Middle frontal gyrus (tissue), 1 donor: ENCODE results near the gene ALDOB.
"Not testable (repeated sequence)": the region's sequence is repeated elsewhere in the genome, so short reads cannot be mapped to it uniquely, and the experiment has no call there.

Source experiments
- DNase-seq: peaks from one replicate; pipeline ENCODE4 v3.0.0-alpha.2; 2015; ENCODE audit warnings: low spot score; ENCODE audit errors: extremely low spot score

The ALDOB gene

DNA sequence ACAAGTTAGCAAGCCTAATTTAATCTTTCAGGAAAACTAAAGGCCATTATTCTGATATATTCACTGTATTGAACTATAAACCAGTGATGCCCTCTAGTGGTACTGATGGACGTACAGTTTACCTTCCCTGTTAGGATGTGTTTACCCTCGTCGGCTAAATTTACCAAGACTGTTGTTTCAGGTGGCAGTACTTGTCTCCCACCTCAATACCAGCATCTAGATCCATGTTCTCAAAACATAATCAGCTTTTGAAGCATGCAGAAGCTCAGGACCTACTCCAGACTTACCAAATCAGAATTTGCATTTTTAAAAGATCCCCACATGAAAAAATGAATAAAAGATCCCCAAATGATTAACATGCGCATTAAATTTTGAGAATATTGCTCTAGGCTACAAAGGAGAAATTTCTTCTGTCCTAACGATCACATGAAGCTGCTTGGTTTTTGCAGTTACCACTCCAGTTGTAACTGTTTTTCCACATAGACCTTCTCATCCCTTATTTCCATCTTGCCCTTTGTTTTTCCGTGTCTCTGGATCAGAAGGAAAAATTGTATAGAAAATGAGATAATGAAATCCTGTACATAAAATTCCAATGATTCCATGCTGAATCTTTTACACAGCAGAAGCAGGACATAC, 47.6 kb downstream of the ALDOB start:
- DNase-seq, result no peak

DNA sequence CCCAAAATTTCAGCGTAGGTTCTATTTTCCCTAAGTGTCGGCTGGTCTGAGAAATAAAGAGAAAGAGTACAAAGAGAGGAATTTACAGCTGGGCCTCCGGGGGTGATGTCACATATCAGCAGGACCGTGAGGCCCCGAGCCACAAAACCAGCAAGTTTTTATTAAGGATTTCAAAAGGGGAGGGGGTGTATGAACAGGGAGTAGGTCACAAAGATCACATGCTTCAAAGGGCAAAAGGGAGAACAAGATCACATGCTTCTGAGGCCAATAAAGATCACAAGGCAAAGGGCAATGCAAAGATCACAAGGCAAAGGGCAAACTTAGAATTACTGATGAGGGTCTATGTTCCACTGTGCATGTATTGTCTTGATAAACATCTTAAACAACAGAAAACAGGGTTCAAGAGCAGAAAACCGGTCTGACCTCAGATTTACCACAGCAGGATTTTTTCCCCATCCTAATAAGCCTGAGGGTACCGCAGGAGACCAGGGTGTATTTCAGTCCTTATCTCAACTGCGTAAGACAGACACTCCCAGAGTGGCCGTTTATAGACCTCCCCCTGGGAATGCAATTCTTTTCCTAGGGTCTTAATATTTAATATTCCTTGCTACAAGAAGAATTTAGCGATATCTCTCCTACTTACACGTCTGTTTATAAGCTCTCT, 50.6 kb downstream of the ALDOB start, which contains the start of gene BAAT:
TSS of gene BAAT (minus strand) at position 134 of the 664 bp plus-strand sequence. CDS start 13,602 bp downstream, outside the sequence.
- not testable (repeated sequence) for DNase-seq

DNA sequence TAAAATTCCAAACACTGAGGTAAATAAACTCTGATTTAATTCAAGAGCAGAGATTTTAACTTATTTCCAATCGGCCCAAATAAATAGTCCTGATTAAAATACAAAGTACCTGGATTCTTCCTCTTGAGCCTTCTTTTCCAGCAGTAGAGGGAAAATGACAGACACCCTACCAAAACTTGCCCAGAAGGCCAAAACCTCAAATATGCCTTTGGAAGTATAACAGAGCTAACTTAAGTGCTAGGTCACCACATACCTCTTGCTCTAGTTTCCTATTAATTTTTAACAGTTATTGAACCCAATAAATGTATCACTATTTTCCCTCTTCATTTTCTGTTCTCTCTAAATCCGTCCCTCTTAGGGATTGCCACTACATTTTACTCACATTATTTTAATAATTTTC, 52.2 kb downstream of the ALDOB start:
- no peak for DNase-seq

DNA sequence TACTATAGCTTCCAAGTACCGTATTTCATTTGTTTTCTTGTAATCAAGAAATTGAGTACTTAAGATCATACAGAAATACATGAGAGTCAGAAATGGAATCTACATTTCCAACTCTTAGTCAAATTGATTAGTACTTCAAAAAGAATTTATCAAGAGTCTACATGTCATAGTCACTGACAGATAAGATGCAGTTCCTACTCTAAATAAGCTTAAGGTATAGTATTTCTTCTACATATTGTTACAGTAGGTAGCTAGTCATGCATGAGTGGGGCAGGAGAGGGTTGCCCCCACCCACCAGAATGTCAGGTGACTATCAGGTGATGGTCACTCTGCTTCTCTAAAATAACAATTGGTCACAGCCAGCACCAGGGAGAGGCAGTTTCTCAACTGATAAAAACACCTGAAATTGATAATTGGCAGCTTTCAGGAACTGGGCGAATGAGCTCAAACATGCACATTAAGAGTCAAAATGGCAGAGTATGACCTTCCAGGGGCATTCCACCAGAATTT, 53.7 kb downstream of the ALDOB start:
- DNase-seq, result no peak

DNA sequence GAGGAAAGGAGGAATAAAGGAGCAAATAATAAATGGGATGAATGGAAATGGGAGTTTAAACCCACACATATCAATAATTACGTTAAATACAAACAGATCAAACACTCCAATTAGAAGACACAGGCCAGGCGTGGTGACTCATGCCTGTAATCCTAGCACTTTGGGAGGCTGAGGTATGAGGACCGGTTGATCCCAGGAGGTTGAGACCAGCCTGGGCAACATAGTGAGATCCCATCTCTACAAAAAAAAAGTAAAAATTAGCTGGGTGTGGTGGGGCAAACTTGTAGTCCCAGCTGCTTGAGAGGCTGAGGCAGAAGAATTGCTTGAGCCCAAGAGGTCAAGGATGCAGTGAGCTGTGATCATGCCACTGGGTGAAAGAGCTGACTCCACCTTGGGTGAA, 54.5 kb downstream of the ALDOB start:
- no peak for DNase-seq

DNA sequence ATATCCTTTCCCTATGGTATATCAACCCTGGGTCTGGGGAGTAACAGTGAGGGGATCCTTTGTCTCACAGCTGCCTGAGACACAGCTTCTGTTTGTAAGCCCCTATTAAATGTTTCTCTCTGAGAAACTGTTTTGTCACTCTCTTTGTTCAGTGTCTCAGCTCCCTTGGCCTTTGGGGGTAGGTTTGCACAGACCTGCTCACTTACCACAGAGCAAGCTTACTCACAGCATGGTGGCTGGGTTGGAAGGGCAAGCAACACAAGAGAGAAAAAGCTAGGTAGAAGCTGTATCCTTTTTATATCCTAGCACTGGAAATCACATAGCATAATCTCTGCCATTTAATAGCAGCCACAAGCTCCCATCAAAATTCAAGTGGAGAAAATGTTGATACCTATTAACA, 55.3 kb downstream of the ALDOB start:
- no peak for DNase-seq

DNA sequence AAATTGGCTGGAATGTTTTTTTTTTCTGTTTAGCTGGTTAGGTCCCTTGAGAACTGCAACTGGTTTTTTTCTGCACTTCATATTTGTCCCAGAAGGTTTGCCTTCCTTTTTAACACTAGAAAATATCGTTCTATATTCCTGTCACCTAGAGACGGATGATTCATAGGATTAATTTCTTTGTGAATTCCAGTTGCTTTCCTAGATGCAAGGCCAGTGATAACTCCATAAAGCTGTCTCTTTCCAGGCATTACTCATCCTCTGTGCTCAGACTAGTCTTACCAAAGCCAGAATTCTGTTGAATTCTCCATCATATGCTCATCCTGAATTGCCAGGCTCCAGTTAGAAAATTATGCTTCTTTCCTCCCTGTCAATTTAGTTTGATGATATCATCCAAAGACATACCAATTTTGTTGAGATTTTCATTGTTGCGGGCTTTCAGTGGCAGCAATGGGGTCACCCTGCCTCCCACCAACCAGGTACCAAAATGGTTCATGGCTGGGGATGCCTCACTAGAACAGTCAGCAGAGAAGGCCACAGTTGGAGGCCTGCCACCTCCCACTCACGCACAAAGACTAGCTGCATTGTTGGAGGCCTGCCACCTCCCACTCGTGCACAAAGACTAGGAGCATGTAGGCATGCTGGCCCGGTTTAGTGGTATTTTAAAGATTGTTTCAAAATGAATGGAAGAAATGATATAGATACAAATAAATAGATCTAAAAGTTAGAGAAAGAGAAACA, 59.3 kb downstream of the ALDOB start:
- DNase-seq, result peak; percentile 62

DNA sequence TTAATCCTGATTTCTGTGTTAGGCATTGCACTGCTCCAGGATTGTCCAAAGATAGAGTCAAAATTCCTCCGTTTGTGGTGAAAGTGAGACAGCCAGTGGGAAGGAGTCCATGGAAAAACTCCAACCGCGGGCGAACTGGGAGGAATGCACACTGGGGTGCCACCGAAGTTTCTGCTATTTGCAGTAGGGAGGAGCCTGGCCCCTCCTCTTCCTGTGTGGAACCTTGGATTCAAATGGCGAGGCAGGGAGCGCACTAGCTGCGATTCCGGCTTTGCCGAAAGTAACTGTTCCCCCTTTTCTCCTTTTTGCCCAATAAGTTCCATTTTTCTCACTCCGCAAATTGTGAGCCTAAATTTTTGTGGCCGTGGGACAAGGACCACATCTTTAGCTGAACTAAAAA, 60.0 kb downstream of the ALDOB start:
- no peak for DNase-seq

DNA sequence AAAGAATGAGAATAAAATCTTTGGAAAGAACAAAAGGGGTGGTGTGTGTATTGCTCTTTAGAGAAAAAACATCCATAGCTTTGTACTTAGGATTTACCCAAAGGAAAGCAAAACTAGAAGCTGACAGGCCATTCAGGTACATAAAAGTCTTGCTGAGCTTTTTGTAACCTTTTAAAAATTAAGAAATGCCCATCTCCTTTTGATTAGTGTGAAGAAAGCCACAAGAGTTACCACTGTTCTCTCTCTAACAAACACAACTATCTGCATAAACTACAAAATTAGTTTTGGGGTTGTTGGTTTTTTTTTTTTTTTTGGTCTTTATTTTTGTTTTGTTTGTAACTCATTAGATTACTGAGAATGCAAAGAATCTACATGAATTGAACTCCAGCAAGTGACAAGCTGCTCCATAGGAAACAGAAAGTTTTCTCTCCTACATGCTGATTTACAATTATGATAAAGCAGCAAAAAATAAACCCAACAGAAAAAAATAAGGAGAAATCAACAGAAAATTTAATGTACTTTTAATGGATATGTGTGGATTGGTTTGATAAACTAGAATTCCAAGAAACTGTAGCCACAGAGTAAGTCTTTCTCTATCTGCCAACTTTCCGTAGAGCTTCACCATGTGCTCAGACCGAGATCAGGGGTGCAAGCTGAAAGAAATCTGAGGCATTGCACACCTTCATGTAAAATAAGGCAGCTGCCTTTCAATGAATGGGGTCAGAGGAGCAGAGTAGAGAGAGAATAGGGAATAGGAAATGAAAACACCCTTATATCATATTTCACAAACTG, 63.1 kb downstream of the ALDOB start:
- no peak for DNase-seq

DNA sequence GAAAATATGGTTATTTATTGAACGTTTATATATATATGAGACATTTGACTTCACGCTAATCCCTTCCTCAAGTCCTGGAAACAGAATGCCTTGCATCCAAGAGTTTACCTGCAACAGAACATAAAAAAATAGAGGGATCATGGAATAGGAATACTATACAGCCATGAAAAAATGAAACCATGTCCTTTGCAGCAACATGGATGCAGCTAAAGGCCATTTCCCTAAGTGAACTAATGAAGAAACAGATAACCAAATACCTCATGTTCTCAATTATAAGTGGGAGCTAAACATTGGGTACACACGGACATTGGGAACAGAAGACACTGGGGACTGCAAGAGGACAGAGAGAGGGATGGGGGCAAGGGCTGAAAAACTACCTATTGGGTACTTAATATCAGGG, 63.8 kb downstream of the ALDOB start:
- no peak for DNase-seq
